K562 treated with DMSO at 1 percent for 4 hours (cell line): ENCODE measurements around the gene GOLT1A. TPM values are rescaled to one million over a fixed set of nuclear protein-coding genes. Genes with fewer than 3 reads are reported as not detected.

ENCODE experiments used
- total RNA-seq: library from RNA; unstranded; fragments of 300-600 nt; gene quantifications from 2 replicates; pipeline ENCODE4 v1.2.3, GENCODE V29; 2022; ENCODE audit not compliant: insufficient read depth

GOLT1A gene
- not detected in 2 replicates for total RNA-seq

GRCh38 chr1:204213668-204214662, at the start of gene GOLT1A:
TSS of gene GOLT1A (minus strand) at chr1:204213988. CDS start at chr1:204213906, 82 bp downstream.

GRCh38 chr1:204196068-204196795, 17.6 kb downstream of the GOLT1A start, which contains the start of gene KISS1:
TSS of gene KISS1 (minus strand) at chr1:204196491. CDS start at chr1:204192876, 3,615 bp downstream.

GRCh38 chr1:204166219-204166618, 47.6 kb downstream of the GOLT1A start, which contains the start of gene REN:
TSS of gene REN (minus strand) at chr1:204166337. CDS start at chr1:204166293, 44 bp downstream.

GRCh38 chr1:204151552-204152309, 62.1 kb downstream of the GOLT1A start, which contains the start of gene ETNK2:
TSS of gene ETNK2 (minus strand) at chr1:204152044. CDS start at chr1:204151852, 192 bp downstream.

Other genes with a start within 250 kb of the GOLT1A start
- not detected in 2 replicates for gene SOX13, start 140.9 kb downstream of the GOLT1A start, total RNA-seq
- gene ETNK2, start 61.9 kb downstream of the GOLT1A start, total RNA-seq, result not detected in 2 replicates
- gene REN, start 47.7 kb downstream of the GOLT1A start, total RNA-seq, result 0.80 TPM in 1 of 2 replicates, not detected in the other
- not detected in 2 replicates for gene KISS1, start 17.5 kb downstream of the GOLT1A start, total RNA-seq
- gene PLEKHA6, start 145.9 kb upstream of the GOLT1A start, total RNA-seq, result 0.27 and 0.37 TPM in 2 replicates
- 27.0 and 36.1 TPM in 2 replicates for gene PPP1R15B, start 197.8 kb upstream of the GOLT1A start, total RNA-seq